Measurements from ENCODE around the gene ZNF90. TPM values are rescaled to one million over a fixed set of nuclear protein-coding genes. Genes with fewer than 3 reads are reported as not detected.
"Not testable (repeated sequence)": the region's sequence is repeated elsewhere in the genome, so short reads cannot be mapped to it uniquely, and the experiment has no call there.

Gene ZNF90
- total and polyA plus RNA-seq, 2 of the 4 experiments (the other 2 are of a cell fraction) = 0.36 to 0.38 TPM

- Histone ChIP-seq H2AK9ac (replicated peaks; ENCODE audit: low read depth, low read length, poor library complexity) (no peak overlapping the region), H3K23ac (ENCODE audit: low read depth, low read length) (no peak overlapping the region), H3K9ac (ENCODE audit: low read depth, low read length) (no peak overlapping the region), H3K4ac (ENCODE audit: low read depth, low read length) (no peak overlapping the region), H2BK120ac (ENCODE audit: low read depth, low read length) (no peak overlapping the region), H3K36me3 (ENCODE audit: control insufficient read depth, insufficient read depth, low read length) (no peaks in the 10 kb centered on the region), H4K5ac (ENCODE audit: low read depth, low read length) (no peak overlapping the region), H2AFZ (replicated peaks; ENCODE audit: low read length, poor library complexity) (no peak overlapping the region), H3K18ac (ENCODE audit: low read depth, low read length) (no peak overlapping the region), H3K9me1 (ENCODE audit: insufficient read depth, low read length) (no peaks in the 10 kb centered on the region), H4K91ac (ENCODE audit: insufficient read depth, low read depth, low read length) (no peak overlapping the region), H4K20me1 (ENCODE audit: insufficient read depth, low read length) (no peaks in the 10 kb centered on the region), H3K27ac (ENCODE audit: insufficient read depth, low read length) (no peak overlapping the region), H4K8ac (ENCODE audit: low read depth in 2 of 2, low read length in 2 of 2) (no peak overlapping the region), H2BK5ac (ENCODE audit: low read depth, low read length, poor library complexity, severe bottlenecking) (no peak overlapping the region), H3K4me2 (ENCODE audit: low read depth, low read length) (no peak overlapping the region), H3K27me3 (ENCODE audit: control insufficient read depth, insufficient read depth, low read length) (no peaks in the 10 kb centered on the region), H3K9me3 (ENCODE audit: control insufficient read depth, insufficient read depth, low read length) (peaks cover 5% of the 10 kb centered on the region), H3K4me1 (ENCODE audit: control insufficient read depth, insufficient read depth, low read length) (no peaks in the 10 kb centered on the region), H3K79me1 (ENCODE audit: low read depth in 1 of 2, low read length in 2 of 2) (no peaks in the 10 kb centered on the region), H3K56ac (ENCODE audit: extremely low read depth, insufficient read depth, low read length) (no peak overlapping the region), H2BK20ac (ENCODE audit: low read depth, low read length) (no peak overlapping the region), H2BK15ac (ENCODE audit: low read depth, low read length) (no peak overlapping the region), H3K4me3 (ENCODE audit: insufficient read depth, low read depth, low read length) (no peak overlapping the region), H2AK5ac (ENCODE audit: low read depth, low read length) (no peak overlapping the region), H3K14ac (replicated peaks; ENCODE audit: low read depth, low read length) (no peak overlapping the region)
- ATAC-seq (ENCODE audit: low read depth) (no peak), DNase-seq (no peak)
- BruUV-seq (replicated peaks) = no TSS peak
- WGBS, 2 experiments (ENCODE audit: extremely low coverage in 2 of 2, insufficient read length in 1 of 2) = 0% methylated on average over 2 of the region's 9 CpGs; no CpG with 5 or more reads in 1 of the 2 experiments
- intact Hi-C loops (cut with micrococcal nuclease) = no loop called here
- CTCF ChIA-PET = no interaction called here
- in situ Hi-C loops (cut with MboI; ENCODE audit: low sequenced_read_pairs) = no loop called here
- POLR2A ChIA-PET (ENCODE audit: unreplicated experiment) = no interaction called here
- dilution Hi-C loops (cut with HindIII; ENCODE audit: low sequenced_read_pairs, unreplicated experiment) = no loop called here
- no peak for TF ChIP-seq SMC3 (IDR thresholded peaks at IDR 0.05; ENCODE audit: low read depth, low read length)
- no peak for TF ChIP-seq CTCF (conservative IDR thresholded peaks at IDR 0.05; ENCODE audit: low read depth, low read length)
- no peak for TF ChIP-seq POLR2A (IDR thresholded peaks at IDR 0.05; ENCODE audit: low read depth, low read length)
- no peak for TF ChIP-seq FOS (IDR thresholded peaks at IDR 0.05; ENCODE audit: low read depth, low read length)
- TF ChIP-seq RFX5 (IDR thresholded peaks at IDR 0.05; ENCODE audit: low read depth, low read length) = no peak
- no peak for TF ChIP-seq MAZ (IDR thresholded peaks at IDR 0.05; ENCODE audit: borderline replicate concordance, low read depth, low read length)
- TF ChIP-seq NFE2L2 (IDR thresholded peaks at IDR 0.05; ENCODE audit: low read depth, low read length) = no peak
- TF ChIP-seq RAD21 (IDR thresholded peaks at IDR 0.05; ENCODE audit: low read length) = no peak
Measured at GRCh38 chr19:20067943-20068342, 9.9 kb upstream of the ZNF90 start.

- dilution Hi-C loops (cut with HindIII; ENCODE audit: low sequenced_read_pairs, unreplicated experiment); H3K27me3 ChIP-seq (ENCODE audit: control insufficient read depth, insufficient read depth, low read length); H3K4me1 ChIP-seq (ENCODE audit: control insufficient read depth, insufficient read depth, low read length); H3K36me3 ChIP-seq (ENCODE audit: control insufficient read depth, insufficient read depth, low read length); DNase-seq; H4K91ac ChIP-seq (ENCODE audit: insufficient read depth, low read depth, low read length); ATAC-seq (ENCODE audit: low read depth); H4K20me1 ChIP-seq (ENCODE audit: insufficient read depth, low read length); H3K9me1 ChIP-seq (ENCODE audit: insufficient read depth, low read length); H2AK9ac ChIP-seq (replicated peaks; ENCODE audit: low read depth, low read length, poor library complexity); H2AK5ac ChIP-seq (ENCODE audit: low read depth, low read length); H3K4ac ChIP-seq (ENCODE audit: low read depth, low read length); H2BK120ac ChIP-seq (ENCODE audit: low read depth, low read length); intact Hi-C loops (cut with micrococcal nuclease); H2BK15ac ChIP-seq (ENCODE audit: low read depth, low read length); H3K56ac ChIP-seq (ENCODE audit: extremely low read depth, insufficient read depth, low read length); H3K4me3 ChIP-seq (ENCODE audit: insufficient read depth, low read depth, low read length); H4K5ac ChIP-seq (ENCODE audit: low read depth, low read length); H3K9ac ChIP-seq (ENCODE audit: low read depth, low read length); H3K18ac ChIP-seq (ENCODE audit: low read depth, low read length); in situ Hi-C loops (cut with MboI; ENCODE audit: low sequenced_read_pairs); H2BK5ac ChIP-seq (ENCODE audit: low read depth, low read length, poor library complexity, severe bottlenecking); H3K9me3 ChIP-seq (ENCODE audit: control insufficient read depth, insufficient read depth, low read length); H3K23ac ChIP-seq (ENCODE audit: low read depth, low read length); POLR2A ChIA-PET (ENCODE audit: unreplicated experiment); H3K4me2 ChIP-seq (ENCODE audit: low read depth, low read length); H4K8ac ChIP-seq (ENCODE audit: low read depth in 2 of 2, low read length in 2 of 2); H2AFZ ChIP-seq (replicated peaks; ENCODE audit: low read length, poor library complexity); H3K79me1 ChIP-seq (ENCODE audit: low read depth in 1 of 2, low read length in 2 of 2); H3K27ac ChIP-seq (ENCODE audit: insufficient read depth, low read length); H3K14ac ChIP-seq (replicated peaks; ENCODE audit: low read depth, low read length); BruUV-seq (replicated peaks); H2BK20ac ChIP-seq (ENCODE audit: low read depth, low read length): not testable (repeated sequence)
- WGBS, 2 experiments (ENCODE audit: extremely low coverage in 2 of 2, insufficient read length in 1 of 2) = 41% methylated on average over 7 of the region's 7 CpGs; no CpG with 5 or more reads in 1 of the 2 experiments
- CTCF ChIA-PET = interaction anchor here (0.7 kb wide), 1 partner anchor 34 kb away, joined by 3 read pairs; no protein-coding TSS in a partner anchor
Measured at GRCh38 chr19:20068559-20068958, 9.2 kb upstream of the ZNF90 start.
